T-helper 22 cell (primary cell): ENCODE data around the gene AOC3.
"Not testable (repeated sequence)": the region's sequence is repeated elsewhere in the genome, so short reads cannot be mapped to it uniquely, and the experiment has no call there.

ENCODE experiments used
- DNase-seq: peaks from one replicate; pipeline ENCODE4 v3.0.0-alpha.2; 2020; ENCODE audit warnings: low read depth

AOC3 gene

GRCh38 chr17:42844271-42844670, 6.7 kb upstream of the AOC3 start, which contains the start of gene AOC2:
Gene AOC2 (plus strand): TSS chr17:42844580. CDS start chr17:42844627, 47 bp downstream.
- DNase-seq: no peak

GRCh38 chr17:42844761-42845555, 6.0 kb upstream of the AOC3 start:
- no peak for DNase-seq

- DNase-seq: no peak
These were observed 5.5 kb upstream of the AOC3 start for GRCh38 chr17:42845556-42845917.

GRCh38 chr17:42845918-42846593, 4.9 kb upstream of the AOC3 start:
- DNase-seq: no peak

- DNase-seq: no peak
These were observed 4.3 kb upstream of the AOC3 start for GRCh38 chr17:42846594-42847280.

GRCh38 chr17:42848093-42848492, 2.9 kb upstream of the AOC3 start:
- no peak for DNase-seq

GRCh38 chr17:42849031-42849430, 2.0 kb upstream of the AOC3 start:
- no peak for DNase-seq

GRCh38 chr17:42849451-42850181, 1.4 kb upstream of the AOC3 start:
- no peak for DNase-seq

- not testable (repeated sequence) for DNase-seq
These were observed 607 bp downstream of the AOC3 start for GRCh38 chr17:42851371-42852240.

- no peak for DNase-seq
These were observed 1.4 kb downstream of the AOC3 start for GRCh38 chr17:42852351-42852750.

GRCh38 chr17:42853004-42853403, 2.0 kb downstream of the AOC3 start:
- DNase-seq: no peak

GRCh38 chr17:42853597-42853967, 2.6 kb downstream of the AOC3 start:
- no peak for DNase-seq

GRCh38 chr17:42853968-42854790, 3.2 kb downstream of the AOC3 start:
- no peak for DNase-seq

- DNase-seq: no peak
These were observed 4.1 kb downstream of the AOC3 start for GRCh38 chr17:42855048-42855596.

GRCh38 chr17:42856093-42856492, 5.1 kb downstream of the AOC3 start:
- DNase-seq: not testable (repeated sequence)

GRCh38 chr17:42856516-42856915, 5.5 kb downstream of the AOC3 start:
- not testable (repeated sequence) for DNase-seq

- DNase-seq: no peak
These were observed 6.4 kb downstream of the AOC3 start for GRCh38 chr17:42857389-42857788.

GRCh38 chr17:42865638-42866094, 14.7 kb downstream of the AOC3 start:
- DNase-seq: no peak

- DNase-seq: no peak
These were observed 15.2 kb downstream of the AOC3 start for GRCh38 chr17:42866216-42866615.
